Measurements from ENCODE around the gene TBCD.

TBCD gene

GRCh38 chr17:82751571-82752370 is at the start of gene TBCD:
Gene TBCD (plus strand): TSS chr17:82752065. CDS start chr17:82752194, 129 bp downstream.
- DNase-seq (ENCODE audit: low read depth): peak; percentile 97
- Histone ChIP-seq H3K27me3 (replicated peaks; ENCODE audit: control insufficient read depth, insufficient read depth, low read length) (no peaks in the 10 kb centered on the region), H3K4me1 (ENCODE audit: control insufficient read depth, insufficient read depth, low read length) (peaks cover 16% of the 10 kb centered on the region), H3K4me3 (ENCODE audit: low read length) (peak within 1 kb of the TSS; percentile 91), H3K9me3 (ENCODE audit: control insufficient read depth, low read length) (peaks cover 4% of the 10 kb centered on the region), H3K36me3 (ENCODE audit: control insufficient read depth, insufficient read depth, low read length, severe bottlenecking) (no peaks in the 10 kb centered on the region), H3K9ac (ENCODE audit: low read length) (peak within 1 kb of the TSS; percentile 87)

- Histone ChIP-seq H3K9ac (ENCODE audit: low read length) (no peak overlapping the region), H3K4me1 (ENCODE audit: control insufficient read depth, insufficient read depth, low read length) (peaks cover 6% of the 10 kb centered on the region), H3K9me3 (ENCODE audit: control insufficient read depth, low read length) (no peaks in the 10 kb centered on the region), H3K36me3 (ENCODE audit: control insufficient read depth, insufficient read depth, low read length, severe bottlenecking) (no peaks in the 10 kb centered on the region), H3K4me3 (ENCODE audit: low read length) (no peak overlapping the region), H3K27me3 (replicated peaks; ENCODE audit: control insufficient read depth, insufficient read depth, low read length) (peaks cover 20% of the 10 kb centered on the region)
- DNase-seq (ENCODE audit: low read depth): peak; percentile 25
Measured at GRCh38 chr17:82702231-82702927, 49.5 kb upstream of the TBCD start.

- no peaks in the 10 kb centered on the region for H3K36me3 ChIP-seq (ENCODE audit: control insufficient read depth, insufficient read depth, low read length, severe bottlenecking)
- H3K4me1 ChIP-seq (ENCODE audit: control insufficient read depth, insufficient read depth, low read length): peaks cover 4% of the 10 kb centered on the region
- H3K27me3 ChIP-seq (replicated peaks; ENCODE audit: control insufficient read depth, insufficient read depth, low read length): peaks cover 20% of the 10 kb centered on the region
- no peak overlapping the region for H3K9ac ChIP-seq (ENCODE audit: low read length)
- no peaks in the 10 kb centered on the region for H3K9me3 ChIP-seq (ENCODE audit: control insufficient read depth, low read length)
- DNase-seq (ENCODE audit: low read depth): no peak
- no peak overlapping the region for H3K4me3 ChIP-seq (ENCODE audit: low read length)
Measured at GRCh38 chr17:82703036-82703745, 48.7 kb upstream of the TBCD start.

DNA sequence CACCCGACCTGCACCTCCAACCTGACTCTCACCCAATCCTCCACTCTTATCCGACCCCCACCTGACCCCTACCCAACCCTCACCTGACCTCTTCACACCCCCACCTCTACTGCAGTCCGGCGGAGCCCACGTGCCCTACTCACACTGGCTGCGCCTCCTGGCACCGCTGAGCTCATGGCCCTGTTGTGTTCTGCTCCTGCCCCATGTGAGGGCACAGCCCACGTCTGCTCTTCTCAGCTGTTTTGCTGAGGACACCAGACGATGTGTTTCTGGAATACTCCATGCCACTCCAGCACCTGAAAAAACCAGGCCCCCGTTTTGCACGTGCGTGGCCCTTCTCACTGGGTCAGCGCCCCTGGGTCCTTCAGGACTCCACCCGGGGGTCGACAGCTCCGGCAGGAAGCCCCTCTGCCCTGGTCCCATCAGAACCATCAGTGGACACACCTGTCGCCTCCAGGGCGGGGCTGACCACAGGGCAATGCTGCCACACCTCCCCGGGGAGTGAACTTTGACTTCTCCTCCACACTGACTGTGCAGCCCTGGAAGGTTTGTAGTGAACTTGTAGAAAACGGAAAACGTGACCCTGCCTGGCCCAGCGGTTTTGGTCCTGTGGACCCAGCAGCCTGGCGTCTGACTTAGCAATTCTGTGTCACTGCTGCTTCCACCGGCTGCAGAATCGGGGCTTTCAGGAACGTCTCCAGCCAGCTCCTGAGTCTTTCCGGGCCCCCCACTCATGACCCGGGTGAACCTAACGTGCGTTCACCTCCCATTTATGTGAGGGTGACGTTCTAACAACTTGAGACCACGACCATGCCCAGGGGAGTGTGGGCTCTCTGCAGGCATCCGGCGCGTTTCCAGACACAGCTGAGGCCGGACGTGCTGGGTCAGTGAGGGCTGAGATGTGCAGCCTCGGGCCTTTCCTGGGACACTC is 47.7 kb upstream of the TBCD start:
- Histone ChIP-seq H3K4me3 (ENCODE audit: low read length) (no peak overlapping the region), H3K36me3 (ENCODE audit: control insufficient read depth, insufficient read depth, low read length, severe bottlenecking) (no peaks in the 10 kb centered on the region), H3K9me3 (ENCODE audit: control insufficient read depth, low read length) (no peaks in the 10 kb centered on the region), H3K4me1 (ENCODE audit: control insufficient read depth, insufficient read depth, low read length) (peaks cover 3% of the 10 kb centered on the region), H3K27me3 (replicated peaks; ENCODE audit: control insufficient read depth, insufficient read depth, low read length) (peaks cover 20% of the 10 kb centered on the region), H3K9ac (ENCODE audit: low read length) (no peak overlapping the region)
- no peak for DNase-seq (ENCODE audit: low read depth)

DNA sequence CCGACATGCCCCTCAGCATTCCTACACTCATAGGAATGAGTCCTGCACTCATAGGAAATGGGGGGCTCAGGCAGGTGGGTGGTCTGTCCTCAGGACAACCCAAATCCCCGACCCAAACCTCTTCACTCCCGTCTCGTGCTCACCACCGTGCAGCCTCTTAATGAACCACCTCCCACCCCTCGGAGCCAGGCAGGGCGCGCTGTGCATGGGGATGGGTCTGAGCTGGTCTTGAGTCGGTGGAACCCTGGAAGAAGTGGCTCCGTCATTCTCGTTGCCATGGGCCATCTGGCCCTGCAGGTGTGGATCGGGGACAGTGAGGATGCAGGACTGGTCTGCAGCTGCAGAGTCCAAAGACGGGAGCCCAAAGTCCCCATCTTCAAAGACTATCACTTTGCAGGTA is 47.0 kb upstream of the TBCD start:
- no peak for DNase-seq (ENCODE audit: low read depth)
- Histone ChIP-seq H3K9me3 (ENCODE audit: control insufficient read depth, low read length) (no peaks in the 10 kb centered on the region), H3K4me3 (ENCODE audit: low read length) (no peak overlapping the region), H3K27me3 (replicated peaks; ENCODE audit: control insufficient read depth, insufficient read depth, low read length) (peaks cover 21% of the 10 kb centered on the region), H3K9ac (ENCODE audit: low read length) (no peak overlapping the region), H3K36me3 (ENCODE audit: control insufficient read depth, insufficient read depth, low read length, severe bottlenecking) (no peaks in the 10 kb centered on the region), H3K4me1 (ENCODE audit: control insufficient read depth, insufficient read depth, low read length) (no peaks in the 10 kb centered on the region)

- Histone ChIP-seq H3K27me3 (replicated peaks; ENCODE audit: control insufficient read depth, insufficient read depth, low read length) (peaks cover 29% of the 10 kb centered on the region), H3K36me3 (ENCODE audit: control insufficient read depth, insufficient read depth, low read length, severe bottlenecking) (no peaks in the 10 kb centered on the region), H3K4me1 (ENCODE audit: control insufficient read depth, insufficient read depth, low read length) (no peaks in the 10 kb centered on the region), H3K9me3 (ENCODE audit: control insufficient read depth, low read length) (no peaks in the 10 kb centered on the region), H3K9ac (ENCODE audit: low read length) (no peak overlapping the region), H3K4me3 (ENCODE audit: low read length) (no peak overlapping the region)
- no peak for DNase-seq (ENCODE audit: low read depth)
Measured at GRCh38 chr17:82705756-82706155, 46.1 kb upstream of the TBCD start.

DNA sequence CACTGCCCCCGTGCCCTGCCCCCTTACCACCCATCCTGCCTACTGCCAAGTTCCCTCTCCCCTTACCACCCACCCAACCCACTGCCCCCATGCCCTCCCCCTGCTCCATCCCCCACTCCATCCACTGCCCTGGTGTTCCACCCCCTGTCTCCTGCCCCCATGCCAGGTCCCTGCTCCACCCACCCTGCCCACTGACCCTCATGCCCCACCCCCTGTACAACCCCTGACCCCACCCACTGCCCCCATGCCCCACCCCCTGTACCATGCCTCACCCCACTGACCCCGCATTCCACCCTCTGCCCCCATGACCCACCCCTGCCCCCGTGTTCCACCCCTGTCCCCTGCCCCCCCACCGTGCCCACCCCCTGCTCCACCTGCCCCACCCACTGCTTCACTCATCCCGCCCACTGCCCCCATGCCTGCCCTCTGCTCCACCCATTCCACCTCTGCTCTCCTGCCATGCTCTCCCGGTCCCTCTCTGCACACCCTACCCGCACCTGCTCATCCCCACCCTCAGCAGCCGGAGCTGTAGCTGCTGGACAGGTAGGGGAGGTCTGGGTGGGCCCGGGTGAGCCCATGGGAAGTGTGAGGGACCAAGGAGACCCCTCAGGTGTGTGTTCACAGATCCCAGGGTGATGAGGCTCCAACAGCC is 42.7 kb upstream of the TBCD start:
- Histone ChIP-seq H3K36me3 (ENCODE audit: control insufficient read depth, insufficient read depth, low read length, severe bottlenecking) (no peaks in the 10 kb centered on the region), H3K4me1 (ENCODE audit: control insufficient read depth, insufficient read depth, low read length) (no peaks in the 10 kb centered on the region), H3K4me3 (ENCODE audit: low read length) (no peak overlapping the region), H3K27me3 (replicated peaks; ENCODE audit: control insufficient read depth, insufficient read depth, low read length) (peaks cover 35% of the 10 kb centered on the region), H3K9ac (ENCODE audit: low read length) (no peak overlapping the region), H3K9me3 (ENCODE audit: control insufficient read depth, low read length) (no peaks in the 10 kb centered on the region)
- DNase-seq (ENCODE audit: low read depth): no peak

- H3K4me1 ChIP-seq (ENCODE audit: control insufficient read depth, insufficient read depth, low read length): no peaks in the 10 kb centered on the region
- H3K9me3 ChIP-seq (ENCODE audit: control insufficient read depth, low read length): no peaks in the 10 kb centered on the region
- peaks cover 29% of the 10 kb centered on the region for H3K27me3 ChIP-seq (replicated peaks; ENCODE audit: control insufficient read depth, insufficient read depth, low read length)
- H3K36me3 ChIP-seq (ENCODE audit: control insufficient read depth, insufficient read depth, low read length, severe bottlenecking): no peaks in the 10 kb centered on the region
- DNase-seq (ENCODE audit: low read depth): no peak
- no peak overlapping the region for H3K9ac ChIP-seq (ENCODE audit: low read length)
- no peak overlapping the region for H3K4me3 ChIP-seq (ENCODE audit: low read length)
Measured at GRCh38 chr17:82709676-82710498, 42.0 kb upstream of the TBCD start.

DNA sequence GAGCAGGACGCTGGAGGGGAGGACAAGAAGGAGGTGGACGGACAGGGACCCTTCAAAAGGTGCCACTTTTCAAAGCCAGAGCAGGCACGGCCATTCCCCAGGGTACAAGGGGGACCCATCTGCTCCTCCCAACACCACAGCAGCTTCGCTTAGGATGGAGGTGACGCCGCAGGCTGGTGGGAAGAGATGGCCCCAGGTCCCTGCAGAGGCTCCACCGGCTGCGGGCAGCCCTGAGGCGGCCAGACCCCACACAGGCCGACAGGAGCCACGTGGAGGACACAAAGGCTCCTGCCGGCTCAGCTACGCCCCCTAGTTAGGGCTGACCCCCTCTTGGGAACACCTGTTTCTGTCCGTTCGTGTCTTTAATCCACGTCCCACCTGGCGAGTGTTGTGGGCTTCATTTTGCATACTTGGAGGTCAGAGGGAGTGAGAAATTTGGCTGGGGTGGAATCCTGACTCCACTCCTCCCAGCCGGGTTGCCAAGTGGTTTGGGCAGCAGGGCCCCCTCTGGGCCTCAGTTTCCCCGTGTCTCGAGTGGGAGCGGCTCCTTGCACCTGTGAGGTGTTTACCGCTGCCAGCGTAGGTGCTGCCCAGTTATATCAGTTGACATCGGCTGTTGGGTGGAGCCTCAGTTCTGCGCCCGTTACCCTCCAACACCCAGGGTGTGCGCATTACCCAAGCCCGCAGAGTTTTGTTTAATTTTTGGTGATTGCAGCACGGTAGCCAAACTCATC is 41.2 kb upstream of the TBCD start:
- Histone ChIP-seq H3K4me3 (ENCODE audit: low read length) (no peak overlapping the region), H3K9ac (ENCODE audit: low read length) (no peak overlapping the region), H3K4me1 (ENCODE audit: control insufficient read depth, insufficient read depth, low read length) (peaks cover under 1% of the 10 kb centered on the region), H3K36me3 (ENCODE audit: control insufficient read depth, insufficient read depth, low read length, severe bottlenecking) (no peaks in the 10 kb centered on the region), H3K27me3 (replicated peaks; ENCODE audit: control insufficient read depth, insufficient read depth, low read length) (peaks cover 21% of the 10 kb centered on the region), H3K9me3 (ENCODE audit: control insufficient read depth, low read length) (no peaks in the 10 kb centered on the region)
- no peak for DNase-seq (ENCODE audit: low read depth)

Measured in adipocyte (in vitro differentiated cells).